ENCODE results near the gene PRKAR2B. TPM values are rescaled to one million over a fixed set of nuclear protein-coding genes. Genes with fewer than 3 reads are reported as not detected.

The PRKAR2B gene
- total and polyA plus RNA-seq, 4 donors: 0.88 to 41.8 (median 1.6) TPM

DNA sequence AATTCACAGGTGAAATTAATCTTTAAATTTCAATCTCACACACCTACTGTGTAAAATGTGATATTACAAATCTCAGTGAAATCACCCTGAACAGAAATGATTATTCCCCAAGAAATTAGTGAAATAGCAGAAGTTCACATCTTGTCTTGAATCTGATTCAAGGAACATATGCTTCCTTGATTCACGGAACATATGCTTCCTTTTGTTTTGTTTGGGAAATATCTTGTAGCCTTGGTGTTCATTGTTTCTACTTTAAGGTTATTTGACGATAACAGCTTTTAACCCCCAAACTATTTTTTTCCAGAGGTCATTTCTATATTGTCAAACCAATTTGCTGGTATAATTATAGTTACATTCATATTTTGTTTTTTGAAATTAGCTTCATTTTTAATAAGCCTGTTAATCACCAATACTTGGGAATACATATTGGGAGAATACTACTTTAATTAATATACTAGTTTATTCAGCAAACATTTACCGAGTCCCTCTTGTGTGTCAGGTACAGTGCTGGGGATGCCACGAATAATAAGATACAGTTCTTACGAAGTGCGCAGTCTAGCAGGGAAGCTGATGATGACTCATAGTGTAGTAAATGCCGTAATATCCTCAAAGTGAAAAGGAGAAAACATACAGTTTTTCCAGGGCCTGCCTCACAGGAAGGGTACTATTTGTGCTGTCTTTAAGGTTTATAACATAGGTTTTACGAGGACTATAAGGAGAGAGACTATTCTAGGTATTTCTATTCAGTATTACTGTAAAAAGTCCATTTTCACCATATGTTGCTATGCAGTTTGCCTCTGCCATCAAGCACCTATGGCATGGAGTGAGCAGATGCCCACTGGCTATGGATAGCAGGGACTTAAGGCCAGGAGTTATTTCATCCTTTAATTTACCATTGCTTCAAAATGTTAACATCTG lies 32.5 kb downstream of the PRKAR2B start:
- TF ChIP-seq EGR1 (IDR thresholded peaks at IDR 0.05; ENCODE audit: low read depth in 2 of 2) (no peak), JUND (IDR thresholded peaks at IDR 0.05) (peak in 1 of 2 donors; percentile 53)
- no peaks in the 10 kb centered on the region for H3K4me1 ChIP-seq (ENCODE audit: control insufficient read depth in 4 of 4, insufficient read depth in 4 of 4, low read length in 3 of 4)
- DNase-seq (ENCODE audit: low spot score): no peak
- WGBS: 82% methylated on average over 8 of the region's 8 CpGs
- H3K27ac ChIP-seq (ENCODE audit: low read depth in 1 of 2, low read length in 2 of 2): no peak overlapping the region
- H3K9ac ChIP-seq (ENCODE audit: low read depth in 1 of 2, low read length in 2 of 2): no peak overlapping the region
- no peak overlapping the region for H3K4me3 ChIP-seq (ENCODE audit: low read depth in 1 of 3, low read length in 3 of 3)
- no peaks in the 10 kb centered on the region for H3K36me3 ChIP-seq (ENCODE audit: control insufficient read depth in 4 of 4, insufficient read depth in 3 of 4, low read depth in 1 of 4, low read length in 3 of 4)
- H3K9me3 ChIP-seq (ENCODE audit: control insufficient read depth in 4 of 4, low read length in 3 of 4): no peaks in the 10 kb centered on the region
- H3K27me3 ChIP-seq (ENCODE audit: control insufficient read depth in 4 of 4, insufficient read depth in 4 of 4, low read length in 3 of 4): no peaks in the 10 kb centered on the region

DNA sequence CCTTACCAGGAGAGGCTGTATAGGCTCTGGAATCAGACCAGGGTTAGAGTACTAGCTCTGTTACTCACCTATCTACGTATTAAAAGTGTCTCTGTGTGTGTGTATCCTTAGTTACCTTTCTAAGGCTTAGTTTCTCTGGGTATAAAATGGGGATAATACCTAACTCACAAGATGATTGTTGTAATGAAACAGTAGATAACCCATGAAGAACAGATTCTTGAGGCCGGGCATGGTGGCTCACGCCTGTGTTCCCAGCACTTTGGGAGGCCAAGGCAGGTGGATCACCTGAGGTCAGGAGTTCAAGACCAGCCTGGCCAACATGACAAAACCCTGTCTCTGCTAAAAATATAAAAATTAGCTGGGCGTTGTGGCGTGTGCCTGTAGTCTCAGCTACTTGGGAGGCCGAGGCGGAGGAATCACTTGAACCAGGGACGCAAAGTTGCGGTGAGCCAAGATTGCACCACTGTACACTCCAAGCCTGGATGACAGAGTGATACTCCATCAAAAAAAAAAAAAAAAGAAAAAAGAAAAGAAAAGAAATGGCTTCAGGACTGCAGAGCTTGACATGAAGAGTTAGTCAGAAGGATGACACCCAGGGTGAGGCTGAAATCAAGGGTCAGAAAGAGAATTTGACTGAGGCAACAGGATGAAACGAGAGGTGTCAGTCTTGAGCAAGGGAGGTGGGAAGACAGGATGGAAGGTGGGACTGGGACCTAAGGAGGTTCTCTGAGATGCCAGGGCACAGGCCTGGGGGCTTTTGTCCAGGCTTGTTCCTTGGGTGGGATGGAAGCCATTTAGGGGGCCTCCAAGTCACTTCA lies 33.4 kb downstream of the PRKAR2B start:
- TF ChIP-seq, protein P1, sequence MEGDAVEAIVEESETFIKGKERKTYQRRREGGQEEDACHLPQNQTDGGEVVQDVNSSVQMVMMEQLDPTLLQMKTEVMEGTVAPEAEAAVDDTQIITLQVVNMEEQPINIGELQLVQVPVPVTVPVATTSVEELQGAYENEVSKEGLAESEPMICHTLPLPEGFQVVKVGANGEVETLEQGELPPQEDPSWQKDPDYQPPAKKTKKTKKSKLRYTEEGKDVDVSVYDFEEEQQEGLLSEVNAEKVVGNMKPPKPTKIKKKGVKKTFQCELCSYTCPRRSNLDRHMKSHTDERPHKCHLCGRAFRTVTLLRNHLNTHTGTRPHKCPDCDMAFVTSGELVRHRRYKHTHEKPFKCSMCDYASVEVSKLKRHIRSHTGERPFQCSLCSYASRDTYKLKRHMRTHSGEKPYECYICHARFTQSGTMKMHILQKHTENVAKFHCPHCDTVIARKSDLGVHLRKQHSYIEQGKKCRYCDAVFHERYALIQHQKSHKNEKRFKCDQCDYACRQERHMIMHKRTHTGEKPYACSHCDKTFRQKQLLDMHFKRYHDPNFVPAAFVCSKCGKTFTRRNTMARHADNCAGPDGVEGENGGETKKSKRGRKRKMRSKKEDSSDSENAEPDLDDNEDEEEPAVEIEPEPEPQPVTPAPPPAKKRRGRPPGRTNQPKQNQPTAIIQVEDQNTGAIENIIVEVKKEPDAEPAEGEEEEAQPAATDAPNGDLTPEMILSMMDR (IDR thresholded peaks at IDR 0.05; ENCODE audit: low read depth, low read length, missing input control): no peak
- TF ChIP-seq HNF4G (IDR thresholded peaks at IDR 0.05) (no peak), GABPA (IDR thresholded peaks at IDR 0.05 in 1 of 2, conservative IDR thresholded peaks at IDR 0.05 in 1 of 2) (no peak), YY1 (IDR thresholded peaks at IDR 0.05) (no peak), HNF4A (conservative IDR thresholded peaks at IDR 0.05) (no peak)
- TF ChIP-seq, protein P2, sequence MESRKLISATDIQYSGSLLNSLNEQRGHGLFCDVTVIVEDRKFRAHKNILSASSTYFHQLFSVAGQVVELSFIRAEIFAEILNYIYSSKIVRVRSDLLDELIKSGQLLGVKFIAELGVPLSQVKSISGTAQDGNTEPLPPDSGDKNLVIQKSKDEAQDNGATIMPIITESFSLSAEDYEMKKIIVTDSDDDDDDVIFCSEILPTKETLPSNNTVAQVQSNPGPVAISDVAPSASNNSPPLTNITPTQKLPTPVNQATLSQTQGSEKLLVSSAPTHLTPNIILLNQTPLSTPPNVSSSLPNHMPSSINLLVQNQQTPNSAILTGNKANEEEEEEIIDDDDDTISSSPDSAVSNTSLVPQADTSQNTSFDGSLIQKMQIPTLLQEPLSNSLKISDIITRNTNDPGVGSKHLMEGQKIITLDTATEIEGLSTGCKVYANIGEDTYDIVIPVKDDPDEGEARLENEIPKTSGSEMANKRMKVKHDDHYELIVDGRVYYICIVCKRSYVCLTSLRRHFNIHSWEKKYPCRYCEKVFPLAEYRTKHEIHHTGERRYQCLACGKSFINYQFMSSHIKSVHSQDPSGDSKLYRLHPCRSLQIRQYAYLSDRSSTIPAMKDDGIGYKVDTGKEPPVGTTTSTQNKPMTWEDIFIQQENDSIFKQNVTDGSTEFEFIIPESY (IDR thresholded peaks at IDR 0.05): no peak
- TF ChIP-seq, protein P3, sequence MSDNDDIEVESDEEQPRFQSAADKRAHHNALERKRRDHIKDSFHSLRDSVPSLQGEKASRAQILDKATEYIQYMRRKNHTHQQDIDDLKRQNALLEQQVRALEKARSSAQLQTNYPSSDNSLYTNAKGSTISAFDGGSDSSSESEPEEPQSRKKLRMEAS (IDR thresholded peaks at IDR 0.05): no peak
- no peak overlapping the region for H3K4me3 ChIP-seq (ENCODE audit: low read depth in 1 of 3, low read length in 3 of 3)
- WGBS: 96% methylated on average over 10 of the region's 10 CpGs

DNA sequence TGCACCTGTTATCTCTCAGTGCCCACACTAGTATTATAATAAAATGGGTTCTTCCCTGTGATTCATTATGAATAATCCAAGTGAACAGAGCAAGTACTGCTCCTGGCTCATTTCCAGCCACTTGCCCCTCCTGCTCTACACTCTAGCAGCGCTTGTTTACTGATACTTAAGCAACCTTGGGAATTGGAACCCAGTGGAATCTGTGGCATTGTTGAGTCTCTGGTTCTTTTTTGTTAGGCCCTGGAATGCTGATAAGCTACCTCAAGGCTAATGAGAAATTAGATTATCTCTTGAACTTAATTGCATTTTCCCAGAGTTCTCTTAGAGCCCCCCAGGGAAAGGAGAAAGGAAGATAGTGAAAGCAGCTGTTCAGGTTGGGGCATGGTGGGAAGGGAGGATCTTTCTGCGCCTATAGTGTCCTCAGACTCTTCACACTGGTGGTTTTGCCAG lies 34.0 kb downstream of the PRKAR2B start:
- no peaks in the 10 kb centered on the region for H3K9me3 ChIP-seq (ENCODE audit: control insufficient read depth in 4 of 4, low read length in 3 of 4)
- H3K9ac ChIP-seq (ENCODE audit: low read depth in 1 of 2, low read length in 2 of 2): no peak overlapping the region
- H3K4me1 ChIP-seq (ENCODE audit: control insufficient read depth in 4 of 4, insufficient read depth in 4 of 4, low read length in 3 of 4): no peaks in the 10 kb centered on the region
- no peak for DNase-seq (ENCODE audit: low spot score)
- 91% methylated on average over 2 of the region's 2 CpGs for WGBS
- TF ChIP-seq, protein P3 (IDR thresholded peaks at IDR 0.05): no peak
- TF ChIP-seq SP1 (IDR thresholded peaks at IDR 0.05): no peak
- TF ChIP-seq JUND (IDR thresholded peaks at IDR 0.05): no peak
- TF ChIP-seq EGR1 (IDR thresholded peaks at IDR 0.05; ENCODE audit: low read depth in 2 of 2): no peak
- TF ChIP-seq, protein P2 (IDR thresholded peaks at IDR 0.05): no peak
- TF ChIP-seq, protein P4, sequence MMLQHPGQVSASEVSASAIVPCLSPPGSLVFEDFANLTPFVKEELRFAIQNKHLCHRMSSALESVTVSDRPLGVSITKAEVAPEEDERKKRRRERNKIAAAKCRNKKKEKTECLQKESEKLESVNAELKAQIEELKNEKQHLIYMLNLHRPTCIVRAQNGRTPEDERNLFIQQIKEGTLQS (IDR thresholded peaks at IDR 0.05): no peak
- TF ChIP-seq RAD21 (IDR thresholded peaks at IDR 0.05): no peak
- no peak for TF ChIP-seq FOXA2 (IDR thresholded peaks at IDR 0.05)
- H3K27me3 ChIP-seq (ENCODE audit: control insufficient read depth in 4 of 4, insufficient read depth in 4 of 4, low read length in 3 of 4): no peaks in the 10 kb centered on the region
- H3K27ac ChIP-seq (ENCODE audit: low read depth in 1 of 2, low read length in 2 of 2): no peak overlapping the region
- no peaks in the 10 kb centered on the region for H3K36me3 ChIP-seq (ENCODE audit: control insufficient read depth in 4 of 4, insufficient read depth in 3 of 4, low read depth in 1 of 4, low read length in 3 of 4)
- no peak overlapping the region for H3K4me3 ChIP-seq (ENCODE audit: low read depth in 1 of 3, low read length in 3 of 3)

More for the DNA sequence above, 33.4 kb downstream of the PRKAR2B start:
- Histone ChIP-seq H3K4me1 (ENCODE audit: control insufficient read depth in 4 of 4, insufficient read depth in 4 of 4, low read length in 3 of 4) (no peaks in the 10 kb centered on the region), H3K9me3 (ENCODE audit: control insufficient read depth in 4 of 4, low read length in 3 of 4) (no peaks in the 10 kb centered on the region), H3K36me3 (ENCODE audit: control insufficient read depth in 4 of 4, insufficient read depth in 3 of 4, low read depth in 1 of 4, low read length in 3 of 4) (no peaks in the 10 kb centered on the region), H3K9ac (ENCODE audit: low read depth in 1 of 2, low read length in 2 of 2) (no peak overlapping the region), H3K27ac (ENCODE audit: low read depth in 1 of 2, low read length in 2 of 2) (no peak overlapping the region), H3K27me3 (ENCODE audit: control insufficient read depth in 4 of 4, insufficient read depth in 4 of 4, low read length in 3 of 4) (no peaks in the 10 kb centered on the region)
- DNase-seq (ENCODE audit: low spot score): no peak
